GM12864 (cell line): ENCODE data around the gene PIK3R5.
A peak's percentile ranks its signal among the peaks of the same experiment; 100 is the strongest.

Experiments
- DNase-seq: peaks from one replicate; pipeline ENCODE4 v3.0.0-alpha.2; 2011; ENCODE audit warnings: low read depth
- H3K4me3 ChIP-seq: 2 replicates; pipeline ENCODE4 v1.5.1; 2011; ENCODE audit warnings: mild to moderate bottlenecking, low read depth, low read length, control low read depth
- TF ChIP-seq, protein P1 (sequence below): IDR thresholded peaks from 2 replicates; pipeline ENCODE4 v1.5.1; 2011; ENCODE audit warnings: low read depth, mild to moderate bottlenecking, moderate library complexity, low read length, control low read depth, inconsistent platforms; ENCODE audit errors: missing control alignments

Gene PIK3R5

GRCh38 chr17:8872036-8872704, 93.3 kb downstream of the PIK3R5 start:
- H3K4me3 ChIP-seq = no peak overlapping the region
- no peak for DNase-seq
- TF ChIP-seq, protein P1, sequence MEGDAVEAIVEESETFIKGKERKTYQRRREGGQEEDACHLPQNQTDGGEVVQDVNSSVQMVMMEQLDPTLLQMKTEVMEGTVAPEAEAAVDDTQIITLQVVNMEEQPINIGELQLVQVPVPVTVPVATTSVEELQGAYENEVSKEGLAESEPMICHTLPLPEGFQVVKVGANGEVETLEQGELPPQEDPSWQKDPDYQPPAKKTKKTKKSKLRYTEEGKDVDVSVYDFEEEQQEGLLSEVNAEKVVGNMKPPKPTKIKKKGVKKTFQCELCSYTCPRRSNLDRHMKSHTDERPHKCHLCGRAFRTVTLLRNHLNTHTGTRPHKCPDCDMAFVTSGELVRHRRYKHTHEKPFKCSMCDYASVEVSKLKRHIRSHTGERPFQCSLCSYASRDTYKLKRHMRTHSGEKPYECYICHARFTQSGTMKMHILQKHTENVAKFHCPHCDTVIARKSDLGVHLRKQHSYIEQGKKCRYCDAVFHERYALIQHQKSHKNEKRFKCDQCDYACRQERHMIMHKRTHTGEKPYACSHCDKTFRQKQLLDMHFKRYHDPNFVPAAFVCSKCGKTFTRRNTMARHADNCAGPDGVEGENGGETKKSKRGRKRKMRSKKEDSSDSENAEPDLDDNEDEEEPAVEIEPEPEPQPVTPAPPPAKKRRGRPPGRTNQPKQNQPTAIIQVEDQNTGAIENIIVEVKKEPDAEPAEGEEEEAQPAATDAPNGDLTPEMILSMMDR = no peak

- DNase-seq = no peak
These were observed 94.4 kb downstream of the PIK3R5 start for GRCh38 chr17:8871081-8871581.

DNA sequence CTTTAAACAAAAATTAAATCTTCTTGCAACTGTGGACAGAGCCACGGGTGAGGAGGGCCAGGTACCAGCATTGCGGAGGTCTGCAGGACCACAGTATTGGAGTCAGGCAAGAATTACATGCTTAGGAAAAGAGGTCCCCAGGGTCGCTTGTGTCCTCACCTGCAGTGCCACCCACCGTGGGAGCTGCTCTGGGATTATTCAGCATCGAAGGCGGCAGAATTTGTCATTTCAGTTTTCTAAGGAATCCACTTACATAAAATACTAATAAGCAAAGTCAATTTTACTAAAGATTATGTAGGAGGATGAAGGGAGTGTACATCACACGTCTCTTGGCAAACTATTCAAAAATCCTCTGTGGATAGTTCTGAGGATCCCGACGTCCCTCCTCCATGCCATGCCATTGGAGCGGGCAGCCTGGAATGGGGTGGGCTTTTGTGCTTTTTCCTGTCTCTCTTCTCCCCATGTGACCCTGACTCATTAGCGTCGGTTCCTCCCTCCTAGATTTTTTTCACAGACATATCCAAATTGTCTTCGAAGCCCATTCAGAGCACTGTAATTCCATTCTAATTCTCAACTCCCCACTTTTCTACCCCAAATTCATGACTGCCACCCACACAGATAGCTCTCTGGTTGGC, 95.0 kb downstream of the PIK3R5 start:
- no peak for DNase-seq
- TF ChIP-seq, protein P1 = no peak
- no peak overlapping the region for H3K4me3 ChIP-seq

More at GRCh38 chr17:8871081-8871581, 94.4 kb downstream of the PIK3R5 start:
- TF ChIP-seq, protein P1 = no peak
- H3K4me3 ChIP-seq = no peak overlapping the region

- no peak for DNase-seq
- H3K4me3 ChIP-seq = no peak overlapping the region
- TF ChIP-seq, protein P1 = no peak
These were observed 96.2 kb downstream of the PIK3R5 start for GRCh38 chr17:8869114-8869815.

DNA sequence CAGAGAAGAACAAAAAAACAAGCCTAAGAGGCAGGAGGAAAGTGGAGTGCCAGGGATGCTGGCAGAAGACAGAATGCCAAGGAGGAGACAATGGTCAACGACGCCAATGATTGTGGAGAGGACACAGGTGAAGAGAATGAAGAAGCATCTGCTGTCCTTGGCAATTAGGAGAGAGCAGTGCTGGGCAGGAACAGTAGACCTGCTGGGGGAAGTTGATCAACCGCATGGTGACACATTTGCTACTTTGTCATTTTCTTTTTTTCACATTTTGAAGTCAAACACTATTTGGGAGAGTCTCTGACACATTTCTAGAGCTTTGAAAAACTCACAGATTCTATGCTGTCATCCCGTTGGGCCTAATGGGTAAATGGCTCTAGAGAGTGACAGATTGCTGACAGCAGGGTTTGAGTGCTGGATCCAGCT, 97.0 kb downstream of the PIK3R5 start:
- H3K4me3 ChIP-seq = no peak overlapping the region; the same call in 1 of the 2 replicates
- DNase-seq = no peak
- TF ChIP-seq, protein P1 = no peak

DNA sequence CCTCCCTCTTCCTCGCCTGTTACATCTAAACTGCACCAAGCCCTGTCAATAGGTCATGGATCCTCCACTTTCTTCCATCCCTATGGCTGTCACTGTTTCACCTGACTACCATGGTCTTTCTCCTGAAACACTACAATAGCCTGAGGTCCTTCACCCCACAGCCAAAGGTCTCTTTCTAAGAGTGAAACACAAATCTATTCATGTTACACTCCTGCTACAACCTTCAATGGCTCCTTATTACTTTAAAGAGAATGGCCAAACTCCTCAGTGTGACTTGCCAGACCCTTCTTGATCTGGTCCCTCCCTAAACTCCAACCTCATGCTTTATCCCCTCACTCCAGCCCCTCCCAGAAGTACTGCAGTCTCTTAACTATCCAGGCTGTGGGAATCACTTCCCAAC, 97.4 kb downstream of the PIK3R5 start:
- DNase-seq = no peak
- H3K4me3 ChIP-seq = peak overlapping the region; percentile 84
- TF ChIP-seq, protein P1 = no peak
